Ascending aorta (tissue), 2 donors: Measurements from ENCODE around the gene ICA1. TPM values are rescaled to one million over a fixed set of nuclear protein-coding genes. Genes with fewer than 3 reads are reported as not detected.

ENCODE experiments used
- DNase-seq, 2 donors: peaks; one replicate each; pipeline ENCODE4 v3.0.0-alpha.2; 2019; ENCODE audit warnings: low spot score in 2 of 2
- H3K27ac ChIP-seq, 2 donors: fragments of 200-600 bp; sonication (generic); one replicate each; pipeline ENCODE4 v1.5.1; 2016 to 2017; ENCODE audit warnings: mild to moderate bottlenecking in 1 of 2
- H3K27me3 ChIP-seq: fragments of 200-600 bp; sonication (generic); one replicate; pipeline ENCODE4 v1.5.1; 2017
- H3K36me3 ChIP-seq, 2 donors: fragments of 200-600 bp; sonication (generic); one replicate each; pipeline ENCODE4 v1.5.1; 2016
- H3K4me1 ChIP-seq, 2 donors: fragments of 200-600 bp; sonication (generic); one replicate each; pipeline ENCODE4 v1.5.1; 2016 to 2017; ENCODE audit warnings: mild to moderate bottlenecking in 1 of 2
- H3K4me3 ChIP-seq, 2 donors: fragments of 200-600 bp; sonication (generic); one replicate each; pipeline ENCODE4 v1.5.1; 2016 to 2017; ENCODE audit warnings: mild to moderate bottlenecking in 1 of 2
- H3K9me3 ChIP-seq, 2 donors: fragments of 200-600 bp; sonication (generic); one replicate each; pipeline ENCODE4 v1.5.1; 2016
- CTCF ChIP-seq, 3 experiments: fragments of 200-600 bp in 2 of 3; fragments of 450-650 bp in 1 of 3; sonication (generic) in 2 of 3; IDR thresholded peaks; one replicate each; pipeline ENCODE4 v1.5.1; 2016 to 2019; ENCODE audit warnings: antibody characterized with exemption in 3 of 3, mild to moderate bottlenecking in 1 of 3, moderate library complexity in 1 of 3
- intact Hi-C: fragments of 100-400 bp; cut with DNase I; formaldehyde crosslinking; loops from one replicate; pipeline ENCODE4 v1.15.1; 2023
- total RNA-seq: library from RNA; depleted of rRNA; stranded (reverse); fragments of >200 nt; gene quantifications from one replicate; pipeline ENCODE4 v1.1.0, GENCODE V29; 2016

The ICA1 gene
- total RNA-seq, 1 donor from 2014 or later = 18.3 TPM

GRCh38 chr7:8151161-8151725 lies 110.7 kb downstream of the ICA1 start:
- TF ChIP-seq CTCF (IDR thresholded peaks at IDR 0.05) = no peak
- Histone ChIP-seq H3K36me3 (no peaks in the 10 kb centered on the region), H3K27ac (no peak overlapping the region), H3K4me3 (no peak overlapping the region), H3K9me3 (no peaks in the 10 kb centered on the region), H3K4me1 (no peaks in the 10 kb centered on the region), H3K27me3 (no peaks in the 10 kb centered on the region)
- no peak for DNase-seq
- intact Hi-C loops = no loop called here

- Histone ChIP-seq H3K9me3 (no peaks in the 10 kb centered on the region), H3K27ac (no peak overlapping the region), H3K4me1 (no peaks in the 10 kb centered on the region), H3K4me3 (no peak overlapping the region), H3K36me3 (no peaks in the 10 kb centered on the region), H3K27me3 (no peaks in the 10 kb centered on the region)
- TF ChIP-seq CTCF (IDR thresholded peaks at IDR 0.05) = no peak
- intact Hi-C loops = no loop called here
- DNase-seq = no peak
These were observed 112.7 kb downstream of the ICA1 start for GRCh38 chr7:8149222-8149621.

- TF ChIP-seq CTCF (IDR thresholded peaks at IDR 0.05) = no peak
- no peaks in the 10 kb centered on the region for H3K36me3 ChIP-seq
- H3K27me3 ChIP-seq = no peaks in the 10 kb centered on the region
- H3K9me3 ChIP-seq = no peaks in the 10 kb centered on the region
- no peaks in the 10 kb centered on the region for H3K4me1 ChIP-seq
- intact Hi-C loops = no loop called here
- H3K4me3 ChIP-seq = no peak overlapping the region
- H3K27ac ChIP-seq = no peak overlapping the region
- DNase-seq = no peak
These were observed 114.1 kb downstream of the ICA1 start for GRCh38 chr7:8147760-8148463.

- Histone ChIP-seq H3K27me3 (no peaks in the 10 kb centered on the region), H3K27ac (no peak overlapping the region), H3K36me3 (no peaks in the 10 kb centered on the region), H3K4me1 (no peaks in the 10 kb centered on the region), H3K9me3 (no peaks in the 10 kb centered on the region), H3K4me3 (no peak overlapping the region)
- TF ChIP-seq CTCF (IDR thresholded peaks at IDR 0.05) = no peak
- intact Hi-C loops = no loop called here
- DNase-seq = no peak
These were observed 115.1 kb downstream of the ICA1 start for GRCh38 chr7:8146788-8147413.

- TF ChIP-seq CTCF (IDR thresholded peaks at IDR 0.05) = no peak
These were observed 115.7 kb downstream of the ICA1 start for GRCh38 chr7:8146106-8146787.

More at GRCh38 chr7:8146106-8146787, 115.7 kb downstream of the ICA1 start:
- no peak for DNase-seq
- intact Hi-C loops = no loop called here
- no peak overlapping the region for H3K27ac ChIP-seq
- no peaks in the 10 kb centered on the region for H3K9me3 ChIP-seq
- no peaks in the 10 kb centered on the region for H3K4me1 ChIP-seq
- no peak overlapping the region for H3K4me3 ChIP-seq
- H3K36me3 ChIP-seq = no peaks in the 10 kb centered on the region
- H3K27me3 ChIP-seq = no peaks in the 10 kb centered on the region
